K562 (cell line): ENCODE measurements around the gene RNF212B. TPM values are rescaled to one million over a fixed set of nuclear protein-coding genes. Genes with fewer than 3 reads are reported as not detected.

Experiments used
- ARID2 ChIP-seq: fragments of 450-650 bp; IDR thresholded peaks from 2 replicates; pipeline ENCODE4 v1.6.1; 2017; ENCODE audit warnings: antibody characterized with exemption, mild to moderate bottlenecking
- BCL6 ChIP-seq: fragments of 250-450 bp; sonication (Bioruptor Pico); IDR thresholded peaks from 2 replicates; pipeline ENCODE4 v1.4.0; 2020
- CTCF ChIP-seq, 3 experiments: IDR thresholded peaks in 2 of 3; conservative IDR thresholded peaks in 1 of 3; 2 replicates each; pipeline ENCODE4 v1.5.1; 2011 to 2012; ENCODE audit warnings: low read length in 3 of 3, mild to moderate bottlenecking in 3 of 3, control low read depth in 2 of 3, improper control_type of control experiment in 1 of 3, inconsistent platforms in 1 of 3, low read depth in 1 of 3, mixed read lengths in 1 of 3, moderate library complexity in 1 of 3; ENCODE audit not compliant: insufficient read depth in 2 of 3
- FOXK2 ChIP-seq, 2 experiments: fragments of 450-650 bp; IDR thresholded peaks in 1 of 2; conservative IDR thresholded peaks in 1 of 2; 2 replicates each; pipeline ENCODE4 v1.6.1; 2016; ENCODE audit warnings: low read depth in 2 of 2, mild to moderate bottlenecking in 1 of 2
- FOXP1 ChIP-seq: sonication (generic); formaldehyde crosslinking; IDR thresholded peaks from 2 replicates; pipeline ENCODE4 v1.8.0; 2022; ENCODE audit warnings: mild to moderate bottlenecking, missing genetic modification reagents
- HMGN3 ChIP-seq: IDR thresholded peaks from 2 replicates; pipeline ENCODE4 v1.6.1; 2011; ENCODE audit warnings: borderline replicate concordance, low read depth, mild to moderate bottlenecking, mixed read lengths, low read length; ENCODE audit not compliant: insufficient read length; ENCODE audit errors: extremely low read depth
- LCOR ChIP-seq: sonication (generic); formaldehyde crosslinking; IDR thresholded peaks from 2 replicates; pipeline ENCODE4 v1.8.0; 2022; ENCODE audit warnings: mild to moderate bottlenecking, missing genetic modification reagents
- MTA1 ChIP-seq: fragments of 450-650 bp; IDR thresholded peaks from 2 replicates; pipeline ENCODE4 v1.6.1; 2017; ENCODE audit warnings: borderline replicate concordance
- POLR2B ChIP-seq: fragments of 450-650 bp; IDR thresholded peaks from 2 replicates; pipeline ENCODE4 v1.6.1; 2018; ENCODE audit warnings: low read depth; ENCODE audit not compliant: partially characterized antibody
- RBBP5 ChIP-seq: fragments of 200-600 bp; sonication (generic); IDR thresholded peaks from 2 replicates; pipeline ENCODE4 v1.6.1; 2012; ENCODE audit warnings: borderline replicate concordance, mild to moderate bottlenecking, low read length, control low read depth, inconsistent platforms; ENCODE audit not compliant: insufficient read depth, poor library complexity, severe bottlenecking
- RERE ChIP-seq: sonication (generic); formaldehyde crosslinking; IDR thresholded peaks from 2 replicates; pipeline ENCODE4 v1.8.0; 2023; ENCODE audit warnings: missing genetic modification reagents, mild to moderate bottlenecking, borderline replicate concordance
- SMC3 ChIP-seq: conservative IDR thresholded peaks from 2 replicates; pipeline ENCODE4 v1.6.1; 2011; ENCODE audit warnings: low read depth, low read length, improper control_type of control experiment; ENCODE audit not compliant: insufficient read depth
- ZNF24 ChIP-seq: fragments of 450-650 bp; IDR thresholded peaks from 2 replicates; pipeline ENCODE4 v1.6.1; 2016
- ZNF589 ChIP-seq: fragments of 200-800 bp; sonication (Bioruptor generic); IDR thresholded peaks from 2 replicates; pipeline ENCODE4 v1.6.1; 2016; ENCODE audit warnings: low read depth, missing genetic modification characterization, missing compliant biosample characterization
- polyA plus RNA-seq, 8 experiments: library from polyadenylated mRNA; depleted of rRNA in 4 of 8; stranded (reverse) in 5 of 8; unstranded in 3 of 8; fragments of >200 nt; fragmentation: Nextera tagmentation in 2 of 8; fragmentation: Illumina TruSeq in 1 of 8; extraction: Ambion mirVana in 2 of 8; extraction: Trizol in 1 of 8; gene quantifications; 2 replicates each; pipeline versions ENCODE4 v1.2.1 to v1.2.3, GENCODE V29; 2011 to 2014; ENCODE audit warnings: inconsistent platforms in 1 of 8, missing spikeins in 1 of 8
- total RNA-seq, 7 experiments: library from RNA; depleted of rRNA in 6 of 7; stranded (reverse); fragments of >200 nt in 6 of 7; fragmentation: Illumina TruSeq in 2 of 7; extraction: Trizol in 2 of 7; gene quantifications; 2 replicates each; pipeline versions ENCODE4 v1.2.1 to v1.2.3, GENCODE V29; 2011 to 2021; ENCODE audit warnings: low replicate concordance in 1 of 7
- TF ChIP-seq, protein P1 (sequence below): sonication (generic); formaldehyde crosslinking; IDR thresholded peaks from 2 replicates; pipeline ENCODE4 v1.8.1; 2023; ENCODE audit warnings: mild to moderate bottlenecking, missing genetic modification reagents
- TF ChIP-seq, protein P2 (sequence below): conservative IDR thresholded peaks from 2 replicates; pipeline ENCODE4 v1.6.1; 2011; ENCODE audit warnings: low read depth, mild to moderate bottlenecking, low read length; ENCODE audit not compliant: control insufficient read depth

RNF212B gene
- total and polyA plus RNA-seq, 9 of the 15 experiments (the other 6 are each of a cell fraction or from before 2014, with no cell fraction given), result 0.15 to 0.43 (median 0.27) TPM; not detected in 3

GRCh38 chr14:23294734-23295561, 57.2 kb downstream of the RNF212B start (continued):
- TF ChIP-seq BCL6, result no peak
- no peak for TF ChIP-seq ZNF24
- TF ChIP-seq FOXK2 (conservative IDR thresholded peaks at IDR 0.05 in 1 of 2, IDR thresholded peaks at IDR 0.05 in 1 of 2; ENCODE audit: low read depth in 2 of 2), result peak; percentile 51 to 73; a peak in 3 of 4 replicates
- no peak for TF ChIP-seq HMGN3
- no peak; the same call in 1 of the 2 replicates for TF ChIP-seq FOXP1 (CRISPR knock-in tag)
- TF ChIP-seq LCOR (CRISPR knock-in tag), result no peak
- TF ChIP-seq CTCF (IDR thresholded peaks at IDR 0.05 in 2 of 3, conservative IDR thresholded peaks at IDR 0.05 in 1 of 3; ENCODE audit: insufficient read depth in 2 of 3, low read depth in 1 of 3, low read length in 3 of 3), result peak; percentile 81 to 88 (median 85)
- no peak for TF ChIP-seq RBBP5
- no peak for TF ChIP-seq ZNF589
- no peak for TF ChIP-seq POLR2B
- TF ChIP-seq ARID2, result peak; percentile 65; the same call in 1 of the 2 replicates
- TF ChIP-seq SMC3, result peak; percentile 43
- TF ChIP-seq, protein P1, sequence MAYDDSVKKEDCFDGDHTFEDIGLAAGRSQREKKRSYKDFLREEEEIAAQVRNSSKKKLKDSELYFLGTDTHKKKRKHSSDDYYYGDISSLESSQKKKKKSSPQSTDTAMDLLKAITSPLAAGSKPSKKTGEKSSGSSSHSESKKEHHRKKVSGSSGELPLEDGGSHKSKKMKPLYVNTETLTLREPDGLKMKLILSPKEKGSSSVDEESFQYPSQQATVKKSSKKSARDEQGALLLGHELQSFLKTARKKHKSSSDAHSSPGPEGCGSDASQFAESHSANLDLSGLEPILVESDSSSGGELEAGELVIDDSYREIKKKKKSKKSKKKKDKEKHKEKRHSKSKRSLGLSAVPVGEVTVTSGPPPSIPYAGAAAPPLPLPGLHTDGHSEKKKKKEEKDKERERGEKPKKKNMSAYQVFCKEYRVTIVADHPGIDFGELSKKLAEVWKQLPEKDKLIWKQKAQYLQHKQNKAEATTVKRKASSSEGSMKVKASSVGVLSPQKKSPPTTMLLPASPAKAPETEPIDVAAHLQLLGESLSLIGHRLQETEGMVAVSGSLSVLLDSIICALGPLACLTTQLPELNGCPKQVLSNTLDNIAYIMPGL, result no peak
- no peak for TF ChIP-seq RERE
- peak; percentile 81 for TF ChIP-seq MTA1
- TF ChIP-seq, protein P2, sequence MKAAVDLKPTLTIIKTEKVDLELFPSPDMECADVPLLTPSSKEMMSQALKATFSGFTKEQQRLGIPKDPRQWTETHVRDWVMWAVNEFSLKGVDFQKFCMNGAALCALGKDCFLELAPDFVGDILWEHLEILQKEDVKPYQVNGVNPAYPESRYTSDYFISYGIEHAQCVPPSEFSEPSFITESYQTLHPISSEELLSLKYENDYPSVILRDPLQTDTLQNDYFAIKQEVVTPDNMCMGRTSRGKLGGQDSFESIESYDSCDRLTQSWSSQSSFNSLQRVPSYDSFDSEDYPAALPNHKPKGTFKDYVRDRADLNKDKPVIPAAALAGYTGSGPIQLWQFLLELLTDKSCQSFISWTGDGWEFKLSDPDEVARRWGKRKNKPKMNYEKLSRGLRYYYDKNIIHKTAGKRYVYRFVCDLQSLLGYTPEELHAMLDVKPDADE, result no peak
